SU-DHL-6 (cell line): Measurements from ENCODE around the gene RHOB.

Experiments
- H2AFZ ChIP-seq: fragments of 200-600 bp; sonication (generic); 2 replicates; pipeline ENCODE4 v1.6.1; 2014; ENCODE audit warnings: low read depth, mild to moderate bottlenecking, moderate library complexity, mixed read lengths, antibody characterized with exemption, low read length; ENCODE audit not compliant: severe bottlenecking
- H3F3A ChIP-seq: fragments of 200-600 bp; shearing (Covaris generic); 2 replicates; pipeline ENCODE4 v1.6.0; 2016; ENCODE audit warnings: antibody characterized with exemption, mild to moderate bottlenecking; ENCODE audit not compliant: insufficient read depth
- H3K27ac ChIP-seq: fragments of 200-600 bp; sonication (generic); 2 replicates; pipeline ENCODE4 v1.5.1; 2016; ENCODE audit warnings: low read depth, mild to moderate bottlenecking, low read length, moderate library complexity, mixed read lengths
- H3K27me3 ChIP-seq: fragments of 200-600 bp; sonication (generic), shearing (Covaris generic); 2 replicates; pipeline ENCODE4 v1.6.0; 2014; ENCODE audit warnings: mild to moderate bottlenecking, low read length
- H3K36me3 ChIP-seq: fragments of 200-600 bp; sonication (generic); 2 replicates; pipeline ENCODE4 v1.6.1; 2014; ENCODE audit warnings: mild to moderate bottlenecking, low read length, mixed read lengths
- H3K4me2 ChIP-seq: fragments of 300-600, 200-600 bp; shearing (Covaris generic), sonication (generic); 2 replicates; pipeline ENCODE4 v1.6.0; 2014; ENCODE audit warnings: low read length, low read depth, mild to moderate bottlenecking; ENCODE audit not compliant: poor library complexity, severe bottlenecking
- H3K4me3 ChIP-seq: fragments of 200-600 bp; sonication (generic); 2 replicates; pipeline ENCODE4 v1.5.1; 2014; ENCODE audit warnings: antibody characterized with exemption, low read length, mild to moderate bottlenecking, mixed read lengths; ENCODE audit not compliant: insufficient read depth, poor library complexity, severe bottlenecking
- H3K79me2 ChIP-seq: fragments of 200-600 bp; sonication (generic); 2 replicates; pipeline ENCODE4 v1.6.1; 2014; ENCODE audit warnings: mild to moderate bottlenecking, low read length, moderate library complexity; ENCODE audit not compliant: insufficient read depth
- H3K9ac ChIP-seq: fragments of 200-600 bp; sonication (generic); 2 replicates; pipeline ENCODE4 v1.7.0; 2014; ENCODE audit warnings: mild to moderate bottlenecking, low read length
- H3K9me2 ChIP-seq: fragments of 200-600 bp; sonication (generic); replicated peaks from 2 replicates; pipeline ENCODE4 v1.6.1; 2014; ENCODE audit warnings: low read length; ENCODE audit not compliant: insufficient read depth
- H3K9me3 ChIP-seq: fragments of 200-600 bp; sonication (generic); 2 replicates; pipeline ENCODE4 v1.6.1; 2014; ENCODE audit warnings: low read length, mixed read lengths; ENCODE audit not compliant: insufficient read depth
- H4K20me1 ChIP-seq: fragments of 200-600 bp; sonication (generic); 2 replicates; pipeline ENCODE4 v1.6.1; 2014; ENCODE audit warnings: low read depth, mild to moderate bottlenecking, antibody characterized with exemption, low read length, moderate library complexity, mixed read lengths
- EZH2phosphoT487 ChIP-seq: fragments of 200-600 bp; sonication (generic), shearing (Covaris generic); conservative IDR thresholded peaks from 2 replicates; pipeline ENCODE4 v1.6.1; 2018; ENCODE audit warnings: mild to moderate bottlenecking, antibody characterized with exemption, low read length, moderate library complexity, mixed read lengths
- TF ChIP-seq, protein P1 (sequence below): fragments of 200-600 bp; sonication (generic); IDR thresholded peaks from one replicate; pipeline ENCODE4 v1.5.1; 2017; ENCODE audit warnings: antibody characterized with exemption, mild to moderate bottlenecking, low read length, moderate library complexity; ENCODE audit not compliant: insufficient read depth, poor library complexity, severe bottlenecking

The RHOB gene

DNA sequence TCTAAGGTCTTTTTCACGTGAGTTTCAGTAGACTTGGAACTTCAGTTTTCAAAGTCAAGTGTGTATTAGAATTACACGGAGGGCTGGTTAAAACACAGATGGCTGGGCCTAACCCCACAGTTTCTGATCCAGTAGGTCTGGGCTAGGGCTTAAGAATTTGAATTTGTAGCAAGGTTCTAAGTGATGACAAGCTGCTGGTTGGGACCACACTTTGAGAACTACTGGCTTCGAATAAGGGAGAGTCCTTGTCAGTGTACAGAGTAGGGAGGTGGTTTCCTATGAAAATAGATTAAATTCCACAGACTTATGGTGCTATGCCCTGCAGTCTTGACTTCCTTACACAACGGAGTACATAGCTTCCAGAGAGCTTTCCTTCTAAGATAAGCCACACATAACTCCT lies 4.5 kb downstream of the RHOB start:
- H3K9me2 ChIP-seq, result no peaks in the 10 kb centered on the region
- H3F3A ChIP-seq, result no peaks in the 10 kb centered on the region
- no peaks in the 10 kb centered on the region for H3K79me2 ChIP-seq
- H3K4me2 ChIP-seq, result no peak overlapping the region
- no peaks in the 10 kb centered on the region for H4K20me1 ChIP-seq
- TF ChIP-seq, protein P1, sequence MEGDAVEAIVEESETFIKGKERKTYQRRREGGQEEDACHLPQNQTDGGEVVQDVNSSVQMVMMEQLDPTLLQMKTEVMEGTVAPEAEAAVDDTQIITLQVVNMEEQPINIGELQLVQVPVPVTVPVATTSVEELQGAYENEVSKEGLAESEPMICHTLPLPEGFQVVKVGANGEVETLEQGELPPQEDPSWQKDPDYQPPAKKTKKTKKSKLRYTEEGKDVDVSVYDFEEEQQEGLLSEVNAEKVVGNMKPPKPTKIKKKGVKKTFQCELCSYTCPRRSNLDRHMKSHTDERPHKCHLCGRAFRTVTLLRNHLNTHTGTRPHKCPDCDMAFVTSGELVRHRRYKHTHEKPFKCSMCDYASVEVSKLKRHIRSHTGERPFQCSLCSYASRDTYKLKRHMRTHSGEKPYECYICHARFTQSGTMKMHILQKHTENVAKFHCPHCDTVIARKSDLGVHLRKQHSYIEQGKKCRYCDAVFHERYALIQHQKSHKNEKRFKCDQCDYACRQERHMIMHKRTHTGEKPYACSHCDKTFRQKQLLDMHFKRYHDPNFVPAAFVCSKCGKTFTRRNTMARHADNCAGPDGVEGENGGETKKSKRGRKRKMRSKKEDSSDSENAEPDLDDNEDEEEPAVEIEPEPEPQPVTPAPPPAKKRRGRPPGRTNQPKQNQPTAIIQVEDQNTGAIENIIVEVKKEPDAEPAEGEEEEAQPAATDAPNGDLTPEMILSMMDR, result no peak
- no peak for TF ChIP-seq EZH2phosphoT487
- no peaks in the 10 kb centered on the region for H3K27me3 ChIP-seq
- H3K9me3 ChIP-seq, result no peaks in the 10 kb centered on the region
- H3K4me3 ChIP-seq, result no peak overlapping the region
- no peaks in the 10 kb centered on the region for H3K36me3 ChIP-seq
- H3K9ac ChIP-seq, result no peak overlapping the region
- no peak overlapping the region for H3K27ac ChIP-seq
- H2AFZ ChIP-seq, result no peak overlapping the region

DNA sequence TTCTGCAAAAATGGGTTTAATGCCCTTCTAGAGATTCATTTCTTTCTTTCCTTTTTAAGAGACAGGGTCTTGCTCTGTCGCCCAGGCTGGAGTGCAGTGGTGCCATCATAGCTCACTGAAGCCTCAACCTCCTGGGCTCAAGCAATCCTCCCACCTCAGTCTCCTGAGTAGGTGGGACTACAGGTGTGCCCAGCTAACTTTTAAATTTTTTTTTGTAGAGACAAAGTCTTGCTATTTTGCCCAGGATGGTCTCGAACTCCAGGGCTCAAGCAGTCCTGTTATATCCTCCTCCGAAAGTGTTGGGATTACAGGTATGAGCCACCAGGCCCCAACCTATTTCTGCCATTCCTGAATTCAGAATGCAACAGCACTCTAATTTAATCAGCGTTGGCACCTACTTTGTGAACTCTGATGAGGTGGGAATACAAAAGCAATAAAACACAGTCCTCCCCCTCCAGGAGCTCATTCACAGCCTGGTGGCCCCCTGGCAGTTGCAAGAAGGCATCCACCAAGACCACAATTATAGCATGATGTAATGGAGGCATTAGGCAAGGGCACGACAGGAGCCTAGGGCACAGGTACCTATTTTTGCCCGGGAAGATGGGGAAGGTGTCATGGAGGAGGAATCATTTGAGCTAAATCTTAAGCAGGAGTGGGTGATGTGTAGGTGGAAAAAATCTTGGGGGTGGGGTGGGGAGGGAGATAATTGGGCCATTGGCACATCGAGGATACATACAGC lies 5.1 kb downstream of the RHOB start:
- Histone ChIP-seq H3K27me3 (no peaks in the 10 kb centered on the region), H3K36me3 (no peaks in the 10 kb centered on the region), H3K9me3 (no peaks in the 10 kb centered on the region), H3F3A (no peaks in the 10 kb centered on the region), H3K27ac (no peak overlapping the region), H3K9ac (no peak overlapping the region), H3K79me2 (no peaks in the 10 kb centered on the region), H3K4me3 (no peak overlapping the region), H4K20me1 (no peaks in the 10 kb centered on the region), H2AFZ (no peak overlapping the region), H3K9me2 (no peaks in the 10 kb centered on the region), H3K4me2 (no peak overlapping the region)
- TF ChIP-seq EZH2phosphoT487, result no peak
- TF ChIP-seq, protein P1, result no peak

DNA sequence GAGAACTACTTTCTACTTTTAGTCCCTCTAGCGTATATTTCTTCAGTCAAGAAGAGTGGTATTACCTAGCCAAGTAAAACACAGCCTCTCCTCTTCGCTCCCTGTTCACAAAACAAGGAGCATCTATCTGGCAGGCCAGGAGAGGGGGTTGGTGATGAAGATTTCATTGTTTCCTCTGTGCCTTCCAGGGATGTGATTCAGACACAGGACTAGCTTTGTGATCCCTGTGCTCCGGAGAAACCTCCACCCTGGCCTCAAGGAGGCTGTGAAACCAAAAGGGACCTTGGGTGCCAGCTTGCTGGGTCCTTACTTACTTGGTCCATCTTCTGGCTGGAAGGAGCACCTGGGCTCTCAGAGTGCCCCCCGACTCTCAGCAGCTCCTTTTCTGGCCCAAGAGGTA lies 5.7 kb downstream of the RHOB start:
- Histone ChIP-seq H2AFZ (no peak overlapping the region), H3K9me2 (no peaks in the 10 kb centered on the region), H3K4me2 (no peak overlapping the region), H3K9ac (no peak overlapping the region), H3F3A (no peaks in the 10 kb centered on the region), H3K27ac (no peak overlapping the region), H3K36me3 (no peaks in the 10 kb centered on the region), H4K20me1 (no peaks in the 10 kb centered on the region), H3K27me3 (no peaks in the 10 kb centered on the region), H3K79me2 (no peaks in the 10 kb centered on the region), H3K4me3 (no peak overlapping the region), H3K9me3 (no peaks in the 10 kb centered on the region)
- TF ChIP-seq, protein P1, result no peak
- no peak for TF ChIP-seq EZH2phosphoT487
